ENCODE measurements around the gene KANK3. TPM values are rescaled to one million over a fixed set of nuclear protein-coding genes. Genes with fewer than 3 reads are reported as not detected.

The KANK3 gene
- total RNA-seq, 1 experiment from 2014 or later, result 1.2 TPM

GRCh38 chr19:8363803-8364771, 21.0 kb upstream of the KANK3 start, which contains the start of gene ANGPTL4:
TSS of gene ANGPTL4 (plus strand) at chr19:8364155. CDS start at chr19:8364322, 167 bp downstream.
- intact Hi-C loops (cut with micrococcal nuclease; ENCODE audit: unreplicated experiment) (no loop called here), in situ Hi-C loops (cut with HindIII; ENCODE audit: low pct_unique_long_range_greater_than_20kb, low sequenced_read_pairs) (no loop called here)
- ChIA-PET CTCF (no interaction called here), POLR2A (interaction anchor here (0.6 kb wide), 1 partner anchor 213 kb away, joined by 5 read pairs; the partner anchor contains the start of gene MYO1F)
- Histone ChIP-seq H3K27me3 (ENCODE audit: control insufficient read depth, insufficient read depth, low read length) (no peaks in the 10 kb centered on the region), H3K4me3 (ENCODE audit: low read depth in 2 of 2, low read length in 2 of 2) (peak within 1 kb of the TSS; percentile 70 to 75), H3K4me1 (ENCODE audit: control insufficient read depth, insufficient read depth, low read length) (peaks cover 29% of the 10 kb centered on the region), H3K9me3 (ENCODE audit: control insufficient read depth, insufficient read depth, low read depth, low read length) (no peaks in the 10 kb centered on the region), H3K27ac (ENCODE audit: low read length) (peak within 1 kb of the TSS; percentile 90), H3K36me3 (ENCODE audit: control insufficient read depth, insufficient read depth, low read length) (no peaks in the 10 kb centered on the region; the same call in 1 of the 2 replicates)
- ATAC-seq, result peak; percentile 70
- TF ChIP-seq POLR2AphosphoS5 (IDR thresholded peaks at IDR 0.05; ENCODE audit: low read depth, low read length), result peak; percentile 89
- TF ChIP-seq SIN3A (IDR thresholded peaks at IDR 0.05; ENCODE audit: borderline replicate concordance, insufficient read depth, low read depth, low read length), result 0 out of 2 replicates have a peak, but pooled peaks have one; percentile 41
- TF ChIP-seq TCF7L2 (IDR thresholded peaks at IDR 0.05; ENCODE audit: low read depth, low read length), result no peak
- no peak for TF ChIP-seq CTCF (IDR thresholded peaks at IDR 0.05)
- no peak for DNase-seq (ENCODE audit: low read depth, low spot score)
- TSS peak; percentile 84 for BruUV-seq (replicated peaks)

- DNase-seq (ENCODE audit: low read depth, low spot score), result peak; percentile 93
- BruUV-seq (replicated peaks), result no TSS peak
- peaks cover 22% of the 10 kb centered on the region for H3K4me1 ChIP-seq (ENCODE audit: control insufficient read depth, insufficient read depth, low read length)
- no peaks in the 10 kb centered on the region for H3K9me3 ChIP-seq (ENCODE audit: control insufficient read depth, insufficient read depth, low read depth, low read length)
- no peaks in the 10 kb centered on the region for H3K27me3 ChIP-seq (ENCODE audit: control insufficient read depth, insufficient read depth, low read length)
- no peaks in the 10 kb centered on the region; the same call in 1 of the 2 replicates for H3K36me3 ChIP-seq (ENCODE audit: control insufficient read depth, insufficient read depth, low read length)
- peak overlapping the region; percentile 90 for H3K27ac ChIP-seq (ENCODE audit: low read length)
- peak overlapping the region in 1 of 2 experiments; percentile 12; a peak in 1 of 4 replicates for H3K4me3 ChIP-seq (ENCODE audit: low read depth in 2 of 2, low read length in 2 of 2)
- intact Hi-C loops (cut with micrococcal nuclease; ENCODE audit: unreplicated experiment), result no loop called here
- ATAC-seq, result peak; percentile 84
- TF ChIP-seq, protein P1, sequence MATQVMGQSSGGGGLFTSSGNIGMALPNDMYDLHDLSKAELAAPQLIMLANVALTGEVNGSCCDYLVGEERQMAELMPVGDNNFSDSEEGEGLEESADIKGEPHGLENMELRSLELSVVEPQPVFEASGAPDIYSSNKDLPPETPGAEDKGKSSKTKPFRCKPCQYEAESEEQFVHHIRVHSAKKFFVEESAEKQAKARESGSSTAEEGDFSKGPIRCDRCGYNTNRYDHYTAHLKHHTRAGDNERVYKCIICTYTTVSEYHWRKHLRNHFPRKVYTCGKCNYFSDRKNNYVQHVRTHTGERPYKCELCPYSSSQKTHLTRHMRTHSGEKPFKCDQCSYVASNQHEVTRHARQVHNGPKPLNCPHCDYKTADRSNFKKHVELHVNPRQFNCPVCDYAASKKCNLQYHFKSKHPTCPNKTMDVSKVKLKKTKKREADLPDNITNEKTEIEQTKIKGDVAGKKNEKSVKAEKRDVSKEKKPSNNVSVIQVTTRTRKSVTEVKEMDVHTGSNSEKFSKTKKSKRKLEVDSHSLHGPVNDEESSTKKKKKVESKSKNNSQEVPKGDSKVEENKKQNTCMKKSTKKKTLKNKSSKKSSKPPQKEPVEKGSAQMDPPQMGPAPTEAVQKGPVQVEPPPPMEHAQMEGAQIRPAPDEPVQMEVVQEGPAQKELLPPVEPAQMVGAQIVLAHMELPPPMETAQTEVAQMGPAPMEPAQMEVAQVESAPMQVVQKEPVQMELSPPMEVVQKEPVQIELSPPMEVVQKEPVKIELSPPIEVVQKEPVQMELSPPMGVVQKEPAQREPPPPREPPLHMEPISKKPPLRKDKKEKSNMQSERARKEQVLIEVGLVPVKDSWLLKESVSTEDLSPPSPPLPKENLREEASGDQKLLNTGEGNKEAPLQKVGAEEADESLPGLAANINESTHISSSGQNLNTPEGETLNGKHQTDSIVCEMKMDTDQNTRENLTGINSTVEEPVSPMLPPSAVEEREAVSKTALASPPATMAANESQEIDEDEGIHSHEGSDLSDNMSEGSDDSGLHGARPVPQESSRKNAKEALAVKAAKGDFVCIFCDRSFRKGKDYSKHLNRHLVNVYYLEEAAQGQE (IDR thresholded peaks at IDR 0.05; ENCODE audit: insufficient read depth in 1 of 2, low read depth in 2 of 2, low read length in 1 of 2), result no peak
- TF ChIP-seq CTCF (IDR thresholded peaks at IDR 0.05) (no peak), SIN3A (IDR thresholded peaks at IDR 0.05; ENCODE audit: borderline replicate concordance, insufficient read depth, low read depth, low read length) (no peak), POLR2AphosphoS5 (IDR thresholded peaks at IDR 0.05; ENCODE audit: low read depth, low read length) (peak; percentile 57; the same call in 1 of the 2 replicates)
- ChIA-PET CTCF (no interaction called here), POLR2A (interaction anchor here (0.7 kb wide), 1 partner anchor 19 kb away, joined by 5 read pairs; no protein-coding TSS in a partner anchor)
- in situ Hi-C loops (cut with HindIII; ENCODE audit: low pct_unique_long_range_greater_than_20kb, low sequenced_read_pairs), result no loop called here
Measured at GRCh38 chr19:8361921-8362793, 19.1 kb upstream of the KANK3 start.
